Activated CD4-positive, alpha-beta T cell treated with anti-CD3 and anti-CD28 coated beads, Interleukin-2, amount 10 ng/mL, durations not matched to agents 24 days and 14 days (primary cell): ENCODE measurements around the gene NENF. TPM values are rescaled to one million over a fixed set of nuclear protein-coding genes. Genes with fewer than 3 reads are reported as not detected.

Experiments
- DNase-seq: peaks from one replicate; pipeline ENCODE4 v3.0.0; 2022
- H3K27ac Mint-ChIP-seq: one replicate; pipeline ENCODE4 v1.8.0; 2022; ENCODE audit warnings: mild to moderate bottlenecking, mixed read lengths
- H3K27me3 Mint-ChIP-seq: one replicate; pipeline ENCODE4 v1.8.0; 2022; ENCODE audit warnings: mixed read lengths
- H3K36me3 Mint-ChIP-seq: one replicate; pipeline ENCODE4 v1.8.0; 2022; ENCODE audit warnings: low read depth, mild to moderate bottlenecking, mixed read lengths
- H3K4me1 Mint-ChIP-seq: one replicate; pipeline ENCODE4 v1.8.0; 2021; ENCODE audit warnings: mixed read lengths
- H3K4me3 Mint-ChIP-seq: one replicate; pipeline ENCODE4 v1.8.0; 2022; ENCODE audit warnings: mild to moderate bottlenecking, moderate library complexity, mixed read lengths
- H3K9me3 Mint-ChIP-seq: one replicate; pipeline ENCODE4 v1.8.0; 2021; ENCODE audit warnings: mixed read lengths
- intact Hi-C: fragments of 100-400 bp; cut with micrococcal nuclease; formaldehyde crosslinking; loops from one replicate; pipeline ENCODE4 v1.15.1; 2023
- total RNA-seq: library from RNA; stranded (reverse); gene quantifications from 2 replicates; pipeline ENCODE4 v1.2.3, GENCODE V29; 2022

Gene NENF
- total RNA-seq, 1 donor from 2014 or later, result 36.1 TPM

GRCh38 chr1:212458817-212459216 is 26.1 kb downstream of the NENF start:
- intact Hi-C loops, result loop anchor here (5.0 kb wide), 2 partner anchors 157 to 762 kb away; no protein-coding TSS in a partner anchor
- Mint-ChIP-seq H3K4me3 (no peak overlapping the region), H3K4me1 (peaks cover 10% of the 10 kb centered on the region), H3K27ac (no peak overlapping the region), H3K9me3 (no peaks in the 10 kb centered on the region), H3K27me3 (no peaks in the 10 kb centered on the region), H3K36me3 (no peaks in the 10 kb centered on the region)
- peak; percentile 62 for DNase-seq

- Mint-ChIP-seq H3K36me3 (no peaks in the 10 kb centered on the region), H3K4me3 (no peak overlapping the region), H3K27me3 (no peaks in the 10 kb centered on the region), H3K4me1 (peaks cover 10% of the 10 kb centered on the region), H3K9me3 (no peaks in the 10 kb centered on the region), H3K27ac (no peak overlapping the region)
- DNase-seq, result no peak
- intact Hi-C loops, result loop anchor here (5.0 kb wide), 2 partner anchors 157 to 762 kb away; no protein-coding TSS in a partner anchor
Observed at GRCh38 chr1:212459656-212460055, 26.9 kb downstream of the NENF start.

DNA sequence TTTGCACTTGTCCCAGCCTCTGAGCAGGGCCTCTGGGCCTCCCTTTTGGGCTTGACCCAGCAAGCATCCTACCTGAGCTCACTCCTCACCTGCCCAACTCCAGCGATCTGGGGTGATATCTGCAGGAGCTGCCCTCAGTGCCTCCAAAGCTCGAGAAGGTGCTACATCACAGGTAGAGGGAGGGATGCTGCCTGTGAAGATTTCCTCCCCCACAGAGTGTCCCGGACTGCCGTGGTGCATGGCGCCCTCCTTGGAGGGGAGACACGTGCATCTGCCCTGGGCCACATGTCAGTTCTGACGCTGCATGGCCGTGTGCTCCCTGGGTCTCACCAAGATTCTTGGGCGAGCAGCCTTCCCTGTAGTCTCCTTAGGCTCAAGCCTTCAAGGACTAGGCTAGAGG is 27.7 kb downstream of the NENF start:
- H3K36me3 Mint-ChIP-seq, result no peaks in the 10 kb centered on the region
- no peaks in the 10 kb centered on the region for H3K9me3 Mint-ChIP-seq
- intact Hi-C loops, result no loop called here
- H3K4me1 Mint-ChIP-seq, result peaks cover 10% of the 10 kb centered on the region
- no peaks in the 10 kb centered on the region for H3K27me3 Mint-ChIP-seq
- DNase-seq, result no peak
- no peak overlapping the region for H3K4me3 Mint-ChIP-seq
- no peak overlapping the region for H3K27ac Mint-ChIP-seq

DNA sequence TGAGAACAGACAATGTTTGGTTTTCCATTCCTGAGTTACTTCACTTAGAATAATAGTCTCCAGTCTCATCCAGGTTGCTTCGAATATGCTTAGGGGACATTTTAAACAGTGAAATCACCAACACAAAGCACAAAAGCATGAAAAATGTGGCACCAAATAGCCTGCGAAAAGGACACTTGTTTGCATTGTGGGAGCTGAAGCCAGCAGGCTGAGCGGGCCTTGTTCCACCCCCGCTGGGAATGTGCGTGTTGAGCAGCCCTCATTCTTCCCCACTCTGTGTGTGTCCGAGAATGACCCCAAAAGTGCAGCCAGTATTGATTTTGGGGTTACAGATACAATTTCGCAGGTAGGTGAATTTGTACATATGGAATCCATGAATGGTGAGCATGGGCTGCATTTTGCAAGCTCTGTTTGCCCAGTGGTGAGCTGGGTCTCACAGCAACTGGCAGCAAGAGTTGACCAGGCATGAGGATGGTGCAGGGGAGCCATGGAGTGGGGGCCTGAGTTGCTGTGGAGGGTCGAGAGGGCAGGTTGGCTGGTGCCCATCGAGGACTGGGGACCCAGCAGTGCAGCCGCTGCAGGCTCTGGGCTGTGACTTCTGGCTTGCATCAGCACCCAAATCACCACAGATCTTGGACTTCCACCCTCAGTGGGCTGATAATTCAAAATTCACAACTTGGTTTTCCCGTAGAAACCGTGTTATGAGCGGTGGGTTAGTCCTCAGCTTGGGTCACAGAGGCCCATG is 29.4 kb downstream of the NENF start:
- no peaks in the 10 kb centered on the region for H3K27me3 Mint-ChIP-seq
- DNase-seq, result no peak
- no peaks in the 10 kb centered on the region for H3K9me3 Mint-ChIP-seq
- H3K36me3 Mint-ChIP-seq, result no peaks in the 10 kb centered on the region
- H3K4me3 Mint-ChIP-seq, result no peak overlapping the region
- intact Hi-C loops, result no loop called here
- H3K4me1 Mint-ChIP-seq, result peaks cover 10% of the 10 kb centered on the region
- no peak overlapping the region for H3K27ac Mint-ChIP-seq

DNA sequence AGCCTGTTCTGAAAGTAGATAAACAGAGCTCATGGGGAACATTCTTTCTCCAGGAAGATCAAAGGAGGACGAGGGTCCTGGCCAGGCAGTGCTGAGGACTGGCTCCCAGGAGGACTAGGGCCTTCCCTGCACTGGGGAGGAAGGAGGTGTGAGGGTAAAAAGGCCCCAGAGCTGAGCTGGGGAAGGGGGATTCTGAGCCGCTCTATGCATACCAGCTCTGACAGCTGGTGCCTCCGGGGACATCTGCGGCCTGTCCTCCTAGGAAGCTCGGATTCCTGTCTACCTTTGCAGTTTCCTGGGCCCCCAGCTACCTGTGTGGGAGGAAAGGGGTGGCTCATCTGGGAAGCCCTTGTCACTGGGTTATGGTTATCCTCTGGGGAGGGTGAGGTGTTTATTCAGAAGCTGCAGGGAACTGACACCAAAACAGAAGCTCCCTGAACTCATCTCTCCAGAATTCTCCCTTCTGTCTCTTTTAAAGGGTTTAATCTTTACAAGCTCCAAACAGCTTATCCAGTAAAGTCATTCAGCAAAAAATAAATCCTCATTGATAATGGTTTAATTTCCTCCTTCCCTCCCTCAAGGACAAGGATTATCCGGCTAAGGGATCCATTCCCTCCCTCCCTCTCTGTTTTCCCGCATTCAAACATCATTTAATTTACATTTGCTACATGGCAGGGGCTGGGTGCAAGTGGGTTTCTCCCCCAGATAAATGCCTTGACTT is 31.0 kb downstream of the NENF start:
- Mint-ChIP-seq H3K4me1 (peaks cover 7% of the 10 kb centered on the region), H3K27ac (no peak overlapping the region), H3K27me3 (no peaks in the 10 kb centered on the region), H3K4me3 (no peak overlapping the region), H3K9me3 (no peaks in the 10 kb centered on the region), H3K36me3 (no peaks in the 10 kb centered on the region)
- DNase-seq, result no peak
- intact Hi-C loops, result no loop called here

DNA sequence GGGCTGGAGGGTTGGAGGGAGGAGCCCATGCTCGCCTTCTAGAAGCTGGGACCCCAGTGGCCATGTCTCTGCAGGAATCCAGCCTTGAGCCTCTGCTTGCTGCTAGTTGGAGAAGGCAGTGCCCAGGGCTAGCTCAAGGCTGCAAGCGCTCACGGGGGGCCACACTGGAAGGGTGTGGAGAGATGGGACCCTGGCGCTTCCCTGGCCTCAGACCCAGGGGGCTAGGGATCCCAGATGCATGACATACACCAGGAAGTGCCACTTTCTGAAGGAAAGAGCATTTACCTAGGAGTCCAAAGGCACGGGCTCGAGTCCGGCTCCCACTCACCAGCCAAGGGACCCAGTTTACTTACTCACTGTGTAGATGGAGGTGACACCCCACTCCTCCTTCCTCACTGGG is 32.6 kb downstream of the NENF start:
- Mint-ChIP-seq H3K27me3 (no peaks in the 10 kb centered on the region), H3K4me1 (no peaks in the 10 kb centered on the region), H3K4me3 (no peak overlapping the region), H3K9me3 (no peaks in the 10 kb centered on the region), H3K27ac (no peak overlapping the region), H3K36me3 (no peaks in the 10 kb centered on the region)
- no peak for DNase-seq
- intact Hi-C loops, result no loop called here

DNA sequence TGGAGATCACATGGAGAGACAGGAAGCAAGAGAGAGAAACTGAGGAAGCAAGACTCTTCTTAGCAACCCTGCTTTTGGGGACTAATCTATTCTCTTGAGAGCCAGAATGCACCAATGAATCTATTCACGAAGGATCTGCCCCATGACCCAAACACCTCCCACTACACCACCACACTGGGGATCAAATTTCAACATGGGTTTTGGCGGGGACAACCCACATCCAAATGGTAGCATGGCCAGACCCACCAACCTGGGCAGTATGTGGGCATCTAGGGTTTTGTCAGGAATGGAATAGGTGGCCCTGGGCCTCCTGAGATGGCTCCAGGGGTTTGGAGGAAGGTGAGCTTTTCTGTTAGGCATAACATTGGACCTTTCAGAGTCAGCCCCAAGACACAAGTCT is 33.7 kb downstream of the NENF start:
- Mint-ChIP-seq H3K27me3 (no peaks in the 10 kb centered on the region), H3K27ac (no peak overlapping the region), H3K4me1 (no peaks in the 10 kb centered on the region), H3K9me3 (no peaks in the 10 kb centered on the region), H3K4me3 (no peak overlapping the region), H3K36me3 (no peaks in the 10 kb centered on the region)
- intact Hi-C loops, result no loop called here
- no peak for DNase-seq

GRCh38 chr1:212466898-212467650 is 34.4 kb downstream of the NENF start:
- H3K27me3 Mint-ChIP-seq, result no peaks in the 10 kb centered on the region
- H3K36me3 Mint-ChIP-seq, result no peaks in the 10 kb centered on the region
- DNase-seq, result no peak
- H3K4me1 Mint-ChIP-seq, result no peaks in the 10 kb centered on the region
- H3K4me3 Mint-ChIP-seq, result no peak overlapping the region
- H3K27ac Mint-ChIP-seq, result no peak overlapping the region
- intact Hi-C loops, result no loop called here
- no peaks in the 10 kb centered on the region for H3K9me3 Mint-ChIP-seq

DNA sequence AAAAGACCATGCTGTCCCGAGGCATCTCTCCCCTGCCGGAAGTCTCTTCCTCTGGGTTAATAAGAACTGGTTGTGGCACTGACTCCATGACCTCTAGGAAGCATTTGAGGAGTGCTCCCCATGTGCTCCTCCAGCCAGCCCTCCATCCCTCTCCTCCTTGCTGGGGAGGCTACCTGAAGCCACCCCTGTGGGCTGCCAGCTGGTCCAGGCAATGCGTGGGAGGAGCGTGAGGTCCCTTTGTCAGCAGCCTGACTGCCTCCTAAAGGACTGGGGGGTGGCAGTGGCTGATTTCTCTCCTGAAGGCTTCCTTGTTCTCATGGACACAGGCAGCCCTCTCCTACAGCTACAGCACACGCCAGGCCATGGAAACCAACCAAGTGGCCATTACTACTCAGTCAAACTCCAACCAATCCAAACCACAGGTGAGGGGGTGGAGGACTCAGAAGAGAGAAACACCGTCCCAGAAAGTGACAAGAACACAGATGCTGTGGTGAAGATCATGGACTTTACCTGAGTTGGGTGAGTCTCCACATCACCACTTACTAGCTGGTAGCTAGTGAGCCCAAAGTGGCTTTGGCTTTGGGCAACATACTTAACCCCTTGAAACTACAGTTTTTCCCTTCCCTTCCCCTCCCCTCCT is 35.2 kb downstream of the NENF start:
- Mint-ChIP-seq H3K36me3 (no peaks in the 10 kb centered on the region), H3K9me3 (no peaks in the 10 kb centered on the region), H3K27me3 (no peaks in the 10 kb centered on the region), H3K4me3 (no peak overlapping the region), H3K4me1 (peaks cover 1% of the 10 kb centered on the region), H3K27ac (peak overlapping the region; percentile 48)
- intact Hi-C loops, result no loop called here
- no peak for DNase-seq

DNA sequence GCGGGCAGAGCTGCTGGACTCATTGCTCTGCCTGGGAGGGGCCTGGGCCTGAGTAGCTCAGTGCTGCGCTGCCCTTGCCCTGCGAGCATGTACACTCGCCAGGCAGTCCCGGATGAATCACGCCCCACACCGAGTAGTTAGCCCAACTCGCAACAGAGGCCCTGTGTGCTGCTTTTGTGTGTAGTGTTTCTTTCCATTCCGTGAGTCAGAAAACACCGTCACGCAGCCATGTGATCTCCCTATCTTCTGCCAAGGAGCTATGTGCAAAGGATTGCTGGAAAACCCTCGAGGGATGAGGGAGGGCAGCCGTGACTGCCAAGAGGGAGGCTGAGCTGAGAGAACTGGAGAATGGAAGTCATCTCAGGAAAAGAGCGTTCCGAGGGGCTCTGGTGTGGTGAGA is 37.3 kb downstream of the NENF start:
- H3K27me3 Mint-ChIP-seq, result peaks cover 1% of the 10 kb centered on the region
- H3K36me3 Mint-ChIP-seq, result no peaks in the 10 kb centered on the region
- H3K9me3 Mint-ChIP-seq, result no peaks in the 10 kb centered on the region
- intact Hi-C loops, result no loop called here
- no peak for DNase-seq
- no peak overlapping the region for H3K27ac Mint-ChIP-seq
- H3K4me1 Mint-ChIP-seq, result peaks cover 6% of the 10 kb centered on the region
- no peak overlapping the region for H3K4me3 Mint-ChIP-seq

GRCh38 chr1:212471286-212471685 is 38.6 kb downstream of the NENF start:
- Mint-ChIP-seq H3K4me3 (no peak overlapping the region), H3K27me3 (peaks cover 6% of the 10 kb centered on the region), H3K4me1 (peaks cover 6% of the 10 kb centered on the region), H3K27ac (no peak overlapping the region), H3K9me3 (no peaks in the 10 kb centered on the region), H3K36me3 (no peaks in the 10 kb centered on the region)
- DNase-seq, result no peak
- intact Hi-C loops, result no loop called here

GRCh38 chr1:212471891-212472675 is 39.4 kb downstream of the NENF start:
- no peak overlapping the region for H3K4me3 Mint-ChIP-seq
- H3K27me3 Mint-ChIP-seq, result peaks cover 9% of the 10 kb centered on the region
- intact Hi-C loops, result no loop called here
- no peaks in the 10 kb centered on the region for H3K9me3 Mint-ChIP-seq
- no peaks in the 10 kb centered on the region for H3K36me3 Mint-ChIP-seq
- H3K27ac Mint-ChIP-seq, result no peak overlapping the region
- DNase-seq, result no peak
- peaks cover 8% of the 10 kb centered on the region for H3K4me1 Mint-ChIP-seq

GRCh38 chr1:212473729-212474128 is 41.0 kb downstream of the NENF start:
- DNase-seq, result no peak
- Mint-ChIP-seq H3K27ac (no peak overlapping the region), H3K4me3 (no peak overlapping the region), H3K27me3 (peaks cover 9% of the 10 kb centered on the region), H3K36me3 (no peaks in the 10 kb centered on the region), H3K9me3 (no peaks in the 10 kb centered on the region), H3K4me1 (peaks cover 13% of the 10 kb centered on the region)
- intact Hi-C loops, result no loop called here
